ENCODE measurements around the gene ELF4.
"Not testable (repeated sequence)": the region's sequence is repeated elsewhere in the genome, so short reads cannot be mapped to it uniquely, and the experiment has no call there.

The ELF4 gene

GRCh38 chrX:130120746-130121504 lies 10.6 kb upstream of the ELF4 start:
- H3K36me3 ChIP-seq (ENCODE audit: insufficient read depth, low read length), result no peaks in the 10 kb centered on the region
- peaks cover 20% of the 10 kb centered on the region; the same call in 1 of the 2 replicates for H3K4me1 ChIP-seq (ENCODE audit: insufficient read depth, low read length)
- no peaks in the 10 kb centered on the region for H3K9me3 ChIP-seq (ENCODE audit: control insufficient read depth, insufficient read depth, low read length)
- H3K9ac ChIP-seq (ENCODE audit: low read depth, low read length), result peak overlapping the region; percentile 76

DNA sequence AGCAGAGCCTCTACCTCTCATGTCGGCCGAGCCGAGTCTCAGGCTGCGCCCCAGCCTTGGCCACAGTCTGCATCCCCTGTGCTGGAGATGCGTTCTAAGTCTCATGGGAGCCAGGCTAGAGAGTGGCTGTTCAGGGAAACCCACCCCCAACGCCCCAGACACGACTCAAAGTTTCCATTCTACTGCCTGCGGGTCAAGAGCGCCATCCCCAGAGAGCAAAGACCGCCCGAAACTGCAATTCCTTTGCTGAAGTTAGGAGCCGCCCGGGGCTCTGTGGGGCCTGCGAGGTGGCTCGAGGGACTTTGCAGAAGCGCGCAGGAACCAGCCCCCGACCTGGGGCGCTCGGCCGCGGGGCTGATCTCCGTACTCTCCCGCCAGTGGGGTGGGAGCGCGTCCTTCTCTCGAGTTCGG lies 10.0 kb upstream of the ELF4 start:
- H3K4me1 ChIP-seq (ENCODE audit: insufficient read depth, low read length), result peaks cover 20% of the 10 kb centered on the region; the same call in 1 of the 2 replicates
- H3K9me3 ChIP-seq (ENCODE audit: control insufficient read depth, insufficient read depth, low read length), result no peaks in the 10 kb centered on the region
- no peaks in the 10 kb centered on the region for H3K36me3 ChIP-seq (ENCODE audit: insufficient read depth, low read length)
- peak overlapping the region; percentile 76 for H3K9ac ChIP-seq (ENCODE audit: low read depth, low read length)

- H3K4me1 ChIP-seq (ENCODE audit: insufficient read depth, low read length), result peaks cover 20% of the 10 kb centered on the region; the same call in 1 of the 2 replicates
- no peaks in the 10 kb centered on the region for H3K36me3 ChIP-seq (ENCODE audit: insufficient read depth, low read length)
- no peak overlapping the region for H3K9ac ChIP-seq (ENCODE audit: low read depth, low read length)
- H3K9me3 ChIP-seq (ENCODE audit: control insufficient read depth, insufficient read depth, low read length), result no peaks in the 10 kb centered on the region
These were observed 9.1 kb upstream of the ELF4 start for GRCh38 chrX:130119312-130119898.

GRCh38 chrX:130118441-130119311 lies 8.4 kb upstream of the ELF4 start:
- Histone ChIP-seq H3K9ac (ENCODE audit: low read depth, low read length) (no peak overlapping the region), H3K4me1 (ENCODE audit: insufficient read depth, low read length) (peaks cover 23% of the 10 kb centered on the region; the same call in 1 of the 2 replicates), H3K36me3 (ENCODE audit: insufficient read depth, low read length) (no peaks in the 10 kb centered on the region), H3K9me3 (ENCODE audit: control insufficient read depth, insufficient read depth, low read length) (no peaks in the 10 kb centered on the region)

DNA sequence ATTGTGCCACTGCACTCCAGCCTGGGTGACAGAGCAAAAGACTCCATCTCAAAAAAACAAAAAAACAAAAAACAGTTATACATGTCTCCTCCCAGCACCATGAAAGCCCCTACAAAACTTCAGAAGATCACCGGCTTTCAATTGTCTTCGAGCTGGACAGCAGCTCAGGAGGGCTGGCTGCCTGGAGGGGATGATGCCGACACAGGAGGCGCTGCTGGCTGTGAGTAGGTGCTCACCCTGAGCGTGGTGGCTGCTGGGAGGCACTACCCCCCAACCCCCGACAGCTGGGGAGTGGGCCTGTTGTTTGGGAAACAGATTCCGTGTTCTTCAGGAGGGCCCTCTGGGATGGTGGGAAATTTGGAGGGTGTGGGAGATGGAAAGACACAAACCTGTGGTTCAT lies 6.9 kb upstream of the ELF4 start:
- H3K9me3 ChIP-seq (ENCODE audit: control insufficient read depth, insufficient read depth, low read length), result no peaks in the 10 kb centered on the region
- H3K36me3 ChIP-seq (ENCODE audit: insufficient read depth, low read length), result no peaks in the 10 kb centered on the region
- no peak overlapping the region for H3K9ac ChIP-seq (ENCODE audit: low read depth, low read length)
- H3K4me1 ChIP-seq (ENCODE audit: insufficient read depth, low read length), result peaks cover 23% of the 10 kb centered on the region; the same call in 1 of the 2 replicates

- H3K4me1 ChIP-seq (ENCODE audit: insufficient read depth, low read length), result peaks cover 22% of the 10 kb centered on the region; the same call in 1 of the 2 replicates
- not testable (repeated sequence) for H3K36me3 ChIP-seq (ENCODE audit: insufficient read depth, low read length); H3K9me3 ChIP-seq (ENCODE audit: control insufficient read depth, insufficient read depth, low read length); H3K9ac ChIP-seq (ENCODE audit: low read depth, low read length)
These were observed 5.0 kb upstream of the ELF4 start for GRCh38 chrX:130115119-130115885.

DNA sequence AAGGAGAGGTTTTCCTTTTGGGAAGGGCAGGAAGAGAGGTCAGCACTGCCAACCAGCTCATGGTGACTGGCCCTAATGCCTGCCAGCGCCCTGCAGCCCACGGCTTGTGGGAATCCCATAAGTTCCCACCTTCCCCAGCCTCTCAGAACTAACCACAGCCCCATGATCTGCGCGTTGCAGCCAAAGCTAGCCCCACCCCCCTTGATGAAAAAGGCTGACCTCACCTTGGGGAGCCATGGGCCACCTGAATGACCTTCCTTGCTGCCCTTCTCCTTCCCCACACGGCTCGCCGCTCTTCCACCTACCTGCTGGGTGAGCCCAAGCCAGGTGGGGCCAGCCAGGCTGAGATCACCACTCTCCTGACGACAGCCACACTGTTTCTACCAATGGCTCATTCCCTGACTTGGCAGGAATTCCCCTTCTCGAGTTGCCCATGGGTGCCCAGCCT lies 3.9 kb upstream of the ELF4 start:
- H3K9me3 ChIP-seq (ENCODE audit: control insufficient read depth, insufficient read depth, low read length), result no peaks in the 10 kb centered on the region
- H3K4me1 ChIP-seq (ENCODE audit: insufficient read depth, low read length), result peaks cover 12% of the 10 kb centered on the region; the same call in 1 of the 2 replicates
- no peaks in the 10 kb centered on the region for H3K36me3 ChIP-seq (ENCODE audit: insufficient read depth, low read length)
- no peak overlapping the region for H3K9ac ChIP-seq (ENCODE audit: low read depth, low read length)

- Histone ChIP-seq H3K36me3 (ENCODE audit: insufficient read depth, low read length) (no peaks in the 10 kb centered on the region), H3K9me3 (ENCODE audit: control insufficient read depth, insufficient read depth, low read length) (no peaks in the 10 kb centered on the region), H3K4me1 (ENCODE audit: insufficient read depth, low read length) (peaks cover 14% of the 10 kb centered on the region; the same call in 1 of the 2 replicates), H3K9ac (ENCODE audit: low read depth, low read length) (peak overlapping the region; percentile 50)
These were observed 1.2 kb upstream of the ELF4 start for GRCh38 chrX:130111220-130112154.

GRCh38 chrX:130109429-130110378 lies 593 bp downstream of the ELF4 start:
- H3K9ac ChIP-seq (ENCODE audit: low read depth, low read length), result peak overlapping the region; percentile 61
- no peaks in the 10 kb centered on the region for H3K9me3 ChIP-seq (ENCODE audit: control insufficient read depth, insufficient read depth, low read length)
- peaks cover 28% of the 10 kb centered on the region for H3K4me1 ChIP-seq (ENCODE audit: insufficient read depth, low read length)
- no peaks in the 10 kb centered on the region for H3K36me3 ChIP-seq (ENCODE audit: insufficient read depth, low read length)

DNA sequence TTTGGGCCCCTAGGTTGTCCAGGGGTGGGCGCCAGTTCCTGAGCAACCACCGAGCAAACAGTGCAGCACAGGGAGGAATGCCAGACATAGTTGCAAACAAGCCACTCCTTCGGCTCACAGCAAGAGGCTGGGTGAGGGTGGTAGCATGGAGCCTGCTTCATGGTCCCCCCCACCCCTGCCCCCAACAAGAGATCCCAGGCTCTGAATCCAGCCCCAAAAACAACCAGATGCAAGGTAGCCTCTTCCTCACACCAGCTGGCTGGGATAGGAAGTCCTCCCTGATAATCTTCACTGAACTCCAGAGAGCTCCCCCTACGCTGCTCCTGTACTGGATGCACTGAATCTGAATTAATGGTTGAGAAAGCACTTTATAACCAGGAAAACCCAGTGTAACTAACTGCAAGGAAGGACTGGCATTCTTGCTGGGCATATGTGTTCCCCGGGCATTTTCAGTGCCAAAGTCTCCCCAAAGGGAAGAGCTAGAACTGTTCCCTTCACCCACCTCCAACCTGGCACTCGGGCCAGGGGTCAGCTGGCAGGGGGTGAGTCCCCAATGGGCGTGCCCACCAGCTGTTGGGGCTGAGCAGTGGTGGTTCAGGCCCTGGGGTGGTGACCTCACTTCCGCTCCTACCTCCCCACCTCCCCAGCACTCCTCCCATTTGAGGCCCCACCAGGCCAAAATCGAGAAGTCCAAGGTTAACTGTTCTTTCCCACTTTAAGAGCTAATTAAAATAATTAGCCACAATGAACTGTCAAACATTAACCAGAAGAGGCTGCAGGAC lies 1.5 kb downstream of the ELF4 start:
- H3K4me1 ChIP-seq (ENCODE audit: insufficient read depth, low read length), result peaks cover 26% of the 10 kb centered on the region
- no peaks in the 10 kb centered on the region for H3K36me3 ChIP-seq (ENCODE audit: insufficient read depth, low read length)
- no peaks in the 10 kb centered on the region for H3K9me3 ChIP-seq (ENCODE audit: control insufficient read depth, insufficient read depth, low read length)
- H3K9ac ChIP-seq (ENCODE audit: low read depth, low read length), result peak overlapping the region; percentile 61; the same call in 1 of the 2 replicates

- H3K9ac ChIP-seq (ENCODE audit: low read depth, low read length), result no peak overlapping the region; the same call in 1 of the 2 replicates
- H3K4me1 ChIP-seq (ENCODE audit: insufficient read depth, low read length), result peaks cover 25% of the 10 kb centered on the region
- H3K9me3 ChIP-seq (ENCODE audit: control insufficient read depth, insufficient read depth, low read length), result no peaks in the 10 kb centered on the region
- no peaks in the 10 kb centered on the region for H3K36me3 ChIP-seq (ENCODE audit: insufficient read depth, low read length)
These were observed 4.2 kb downstream of the ELF4 start for GRCh38 chrX:130106071-130106470.

DNA sequence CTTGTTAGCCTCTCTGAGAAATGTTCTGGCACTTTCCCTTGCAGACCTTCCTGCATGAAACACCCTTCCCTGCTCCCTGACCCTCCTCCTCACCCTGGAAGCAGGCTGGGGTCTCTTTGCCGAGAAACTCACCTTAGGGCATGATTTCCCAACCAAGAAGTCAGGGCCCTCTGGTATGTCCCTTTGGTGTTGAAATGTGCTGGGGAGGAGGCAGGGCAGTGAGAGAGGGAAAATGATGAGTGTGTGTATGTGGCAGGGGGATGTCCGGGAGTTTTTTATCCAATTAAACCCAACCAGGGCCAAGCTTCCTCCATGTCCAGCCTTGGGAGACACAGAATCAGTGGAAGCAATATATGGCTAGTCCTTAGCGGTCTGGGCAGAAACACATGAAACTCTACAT lies 5.1 kb downstream of the ELF4 start:
- peaks cover 25% of the 10 kb centered on the region for H3K4me1 ChIP-seq (ENCODE audit: insufficient read depth, low read length)
- no peak overlapping the region for H3K9ac ChIP-seq (ENCODE audit: low read depth, low read length)
- no peaks in the 10 kb centered on the region for H3K9me3 ChIP-seq (ENCODE audit: control insufficient read depth, insufficient read depth, low read length)
- no peaks in the 10 kb centered on the region for H3K36me3 ChIP-seq (ENCODE audit: insufficient read depth, low read length)
